Loucy (cell line): Measurements from ENCODE around the gene FBXO47.

Experiments
- H2AFZ ChIP-seq: fragments of 200-600 bp; sonication (generic); 2 replicates; pipeline ENCODE4 v1.6.0; 2016; ENCODE audit warnings: antibody characterized with exemption, mild to moderate bottlenecking, low read length, moderate library complexity
- H3F3A ChIP-seq: fragments of 200-600 bp; 2 replicates; pipeline ENCODE4 v1.6.0; 2016; ENCODE audit warnings: antibody characterized with exemption, low read depth, mild to moderate bottlenecking
- H3K27me3 ChIP-seq: fragments of 200-600 bp; sonication (generic); 2 replicates; pipeline ENCODE4 v1.6.1; 2014; ENCODE audit warnings: low read length, mild to moderate bottlenecking; ENCODE audit not compliant: insufficient read depth, poor library complexity, severe bottlenecking
- H3K36me3 ChIP-seq: fragments of 200-600 bp; sonication (generic); 2 replicates; pipeline ENCODE4 v1.6.1; 2016; ENCODE audit warnings: low read length; ENCODE audit not compliant: insufficient read depth
- H3K4me1 ChIP-seq: fragments of 200-600 bp; sonication (generic); 2 replicates; pipeline ENCODE4 v1.5.1; 2014; ENCODE audit warnings: low read length, mild to moderate bottlenecking; ENCODE audit not compliant: insufficient read depth, poor library complexity, severe bottlenecking
- H3K4me2 ChIP-seq: fragments of 200-600 bp; sonication (generic); 2 replicates; pipeline ENCODE4 v1.6.0; 2014; ENCODE audit warnings: antibody characterized with exemption, low read length, low read depth, mild to moderate bottlenecking; ENCODE audit not compliant: poor library complexity, severe bottlenecking
- H3K4me3 ChIP-seq: fragments of 200-600 bp; sonication (generic); 2 replicates; pipeline ENCODE4 v1.5.1; 2014; ENCODE audit warnings: low read length, mild to moderate bottlenecking, mixed read lengths; ENCODE audit not compliant: poor library complexity, severe bottlenecking
- H3K79me2 ChIP-seq: fragments of 200-600 bp; sonication (generic); 2 replicates; pipeline ENCODE4 v1.6.1; 2014; ENCODE audit warnings: low read length; ENCODE audit not compliant: insufficient read depth
- H3K9ac ChIP-seq: fragments of 200-600 bp; sonication (generic); 2 replicates; pipeline ENCODE4 v1.6.0; 2014; ENCODE audit warnings: mild to moderate bottlenecking, low read depth, low read length, moderate library complexity; ENCODE audit not compliant: poor library complexity, severe bottlenecking
- H3K9me2 ChIP-seq: fragments of 200-600 bp; sonication (generic); replicated peaks from 2 replicates; pipeline ENCODE4 v1.6.1; 2016; ENCODE audit warnings: low read depth, low read length, mixed read lengths
- H3K9me3 ChIP-seq: fragments of 200-600 bp; sonication (generic); 2 replicates; pipeline ENCODE4 v1.6.1; 2014; ENCODE audit warnings: mild to moderate bottlenecking, antibody characterized with exemption, low read length, low read depth; ENCODE audit not compliant: insufficient read depth
- H4K20me1 ChIP-seq: fragments of 200-600 bp; sonication (generic); 2 replicates; pipeline ENCODE4 v1.6.0; 2014; ENCODE audit warnings: antibody characterized with exemption, low read length, mild to moderate bottlenecking; ENCODE audit not compliant: insufficient read depth, poor library complexity, severe bottlenecking
- CTCF ChIP-seq: fragments of 200-600 bp; sonication (generic); conservative IDR thresholded peaks from 2 replicates; pipeline ENCODE4 v1.5.1; 2014; ENCODE audit warnings: mild to moderate bottlenecking, antibody characterized with exemption, low read length
- EZH2phosphoT487 ChIP-seq: fragments of 200-600 bp; IDR thresholded peaks from 2 replicates; pipeline ENCODE4 v1.6.1; 2018; ENCODE audit warnings: antibody characterized with exemption, mild to moderate bottlenecking, moderate library complexity, borderline replicate concordance

The FBXO47 gene

GRCh38 chr17:38969281-38969680 lies 2.1 kb upstream of the FBXO47 start:
- H3K79me2 ChIP-seq, result no peaks in the 10 kb centered on the region
- no peak overlapping the region for H3K9ac ChIP-seq
- no peaks in the 10 kb centered on the region for H3K27me3 ChIP-seq
- H3K9me2 ChIP-seq, result no peaks in the 10 kb centered on the region
- no peaks in the 10 kb centered on the region for H3K36me3 ChIP-seq
- H3K9me3 ChIP-seq, result no peaks in the 10 kb centered on the region
- no peaks in the 10 kb centered on the region for H3K4me1 ChIP-seq
- H3K4me2 ChIP-seq, result no peak overlapping the region
- H3F3A ChIP-seq, result no peaks in the 10 kb centered on the region
- no peaks in the 10 kb centered on the region for H4K20me1 ChIP-seq
- no peak overlapping the region for H2AFZ ChIP-seq
- H3K4me3 ChIP-seq, result no peak overlapping the region
- no peak for TF ChIP-seq CTCF
- no peak for TF ChIP-seq EZH2phosphoT487

GRCh38 chr17:38961413-38961812 lies 5.8 kb downstream of the FBXO47 start:
- TF ChIP-seq CTCF, result no peak
- no peak for TF ChIP-seq EZH2phosphoT487
- no peaks in the 10 kb centered on the region for H3F3A ChIP-seq
- no peaks in the 10 kb centered on the region for H3K27me3 ChIP-seq
- no peaks in the 10 kb centered on the region for H4K20me1 ChIP-seq
- H3K79me2 ChIP-seq, result no peaks in the 10 kb centered on the region
- no peak overlapping the region for H2AFZ ChIP-seq
- no peaks in the 10 kb centered on the region for H3K9me3 ChIP-seq
- peaks cover 24% of the 10 kb centered on the region for H3K4me1 ChIP-seq
- no peak overlapping the region for H3K9ac ChIP-seq
- H3K36me3 ChIP-seq, result no peaks in the 10 kb centered on the region
- no peak overlapping the region for H3K4me3 ChIP-seq
- no peak overlapping the region for H3K4me2 ChIP-seq
- H3K9me2 ChIP-seq, result no peaks in the 10 kb centered on the region

GRCh38 chr17:38960402-38960801 lies 6.8 kb downstream of the FBXO47 start:
- H3K9me3 ChIP-seq, result no peaks in the 10 kb centered on the region
- no peak overlapping the region for H3K4me3 ChIP-seq
- no peak overlapping the region for H2AFZ ChIP-seq
- no peaks in the 10 kb centered on the region for H3K79me2 ChIP-seq
- no peak for TF ChIP-seq CTCF
- no peak for TF ChIP-seq EZH2phosphoT487
- no peaks in the 10 kb centered on the region for H4K20me1 ChIP-seq
- H3K36me3 ChIP-seq, result no peaks in the 10 kb centered on the region
- H3K9me2 ChIP-seq, result no peaks in the 10 kb centered on the region
- H3K4me2 ChIP-seq, result no peak overlapping the region
- no peaks in the 10 kb centered on the region for H3K27me3 ChIP-seq
- no peaks in the 10 kb centered on the region for H3F3A ChIP-seq
- peaks cover 24% of the 10 kb centered on the region for H3K4me1 ChIP-seq
- H3K9ac ChIP-seq, result no peak overlapping the region
